K562 (cell line): Measurements from ENCODE around the gene HYPK.
A peak's percentile ranks its signal among the peaks of the same experiment; 100 is the strongest.

Experiments used
- DPF2 ChIP-seq: fragments of 450-650 bp; IDR thresholded peaks from 2 replicates; pipeline ENCODE4 v1.6.1; 2016
- VEZF1 ChIP-seq: fragments of 200-800 bp; sonication (Bioruptor generic); IDR thresholded peaks from 2 replicates; pipeline ENCODE4 v1.6.1; 2017; ENCODE audit warnings: missing genetic modification characterization, missing compliant biosample characterization

DNA sequence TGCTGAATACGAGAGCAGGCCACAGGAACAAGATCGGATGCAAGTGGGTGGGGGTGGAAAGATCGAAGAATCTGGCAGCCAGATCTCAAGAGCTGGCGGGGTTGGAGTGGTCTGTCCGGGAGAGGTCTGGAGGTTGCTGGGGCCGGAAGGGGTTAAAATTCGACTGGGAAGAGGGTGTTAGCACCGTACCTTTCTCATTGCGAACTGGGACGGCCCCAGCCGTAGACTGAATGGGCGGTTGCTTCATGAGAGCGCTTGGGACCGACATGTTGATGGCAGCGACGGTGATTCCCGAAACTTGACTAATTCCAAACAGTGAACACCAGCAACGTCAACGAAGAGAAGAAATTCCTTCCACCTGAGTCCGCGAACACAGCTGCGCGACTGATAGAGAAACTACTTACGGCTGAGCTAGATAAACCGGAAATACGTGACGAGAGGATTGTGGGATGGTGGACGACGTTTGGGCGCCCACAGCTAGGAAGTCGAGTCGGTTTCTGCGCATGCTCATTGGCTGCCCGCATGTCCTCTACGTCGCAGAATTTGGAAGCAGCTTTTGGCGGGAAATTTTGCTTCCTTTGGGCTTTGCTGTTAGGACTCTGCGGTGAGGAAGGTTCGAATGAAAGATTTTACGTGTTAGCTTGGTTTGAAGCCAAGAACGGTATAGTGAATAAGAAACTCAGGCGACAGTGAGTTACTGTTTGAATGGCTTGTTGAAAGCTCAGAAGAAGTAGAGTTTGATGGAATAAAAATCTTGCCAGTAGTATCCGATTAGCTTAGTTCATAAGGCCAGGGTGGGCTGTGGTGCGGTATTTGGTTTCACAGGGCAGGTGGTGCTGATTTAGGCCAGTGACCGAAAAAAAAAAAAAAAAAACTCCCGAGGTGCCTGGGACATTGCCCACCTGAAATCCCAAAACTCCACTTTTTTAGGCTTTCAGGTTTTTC lies 24.2 kb downstream of the HYPK start, which contains the start of gene MFAP1:
- TF ChIP-seq DPF2 (peak; percentile 67), VEZF1 (peak; percentile 32)
